IPS DF 6.9 (cell line): ENCODE data around the gene FAT1.

ENCODE experiments used
- DNase-seq: peaks from one replicate; pipeline ENCODE4 v3.0.0-alpha.2; 2013; ENCODE audit warnings: low read depth, low spot score
- H3K27ac ChIP-seq: one replicate; pipeline ENCODE4 v1.5.1; 2013; ENCODE audit warnings: low read length, control low read depth
- H3K27me3 ChIP-seq: 2 replicates; pipeline ENCODE4 v1.6.1; 2013; ENCODE audit warnings: mild to moderate bottlenecking, low read length; ENCODE audit not compliant: control insufficient read depth, insufficient read depth
- H3K36me3 ChIP-seq: 2 replicates; pipeline ENCODE4 v1.6.1; 2013; ENCODE audit warnings: low read length; ENCODE audit not compliant: control insufficient read depth, insufficient read depth
- H3K4me1 ChIP-seq: 2 replicates; pipeline ENCODE4 v1.6.1; 2013; ENCODE audit warnings: low read length; ENCODE audit not compliant: control insufficient read depth, insufficient read depth
- H3K4me3 ChIP-seq: 2 replicates; pipeline ENCODE4 v1.5.1; 2013; ENCODE audit warnings: mild to moderate bottlenecking, low read length
- H3K9me3 ChIP-seq: 2 replicates; pipeline ENCODE4 v1.6.1; 2013; ENCODE audit warnings: low read length, inconsistent platforms; ENCODE audit not compliant: control insufficient read depth, insufficient read depth
- WGBS: extraction: QIAGEN DNeasy Blood & Tissue Kit; methylation state at CpG from one replicate; pipeline ENCODE4 v1.1.7; 2013; ENCODE audit warnings: mixed read lengths, missing lambda C conversion rate; ENCODE audit not compliant: insufficient read length, insufficient coverage; 5-methylcytosine and 5-hydroxymethylcytosine counted together

Gene FAT1

DNA sequence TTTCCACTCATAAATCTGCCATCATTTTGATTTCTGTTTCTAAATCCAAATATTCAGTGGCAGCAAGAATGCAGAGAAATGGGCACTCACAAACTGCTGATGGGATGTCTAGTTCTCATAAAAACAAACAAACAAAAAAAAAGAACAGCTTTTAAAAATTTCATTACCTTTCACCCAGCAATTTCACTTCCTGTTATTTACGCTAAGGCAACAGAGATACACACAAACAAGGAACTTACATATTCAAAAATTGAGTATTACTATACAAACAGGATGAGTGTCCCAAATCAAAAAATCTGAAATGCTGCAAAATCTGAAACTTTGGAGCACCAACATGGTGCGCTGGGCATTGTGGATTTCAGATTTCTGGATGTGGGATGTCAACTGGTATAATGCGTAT lies 36.4 kb downstream of the FAT1 start:
- Histone ChIP-seq H3K4me3 (no peak overlapping the region), H3K9me3 (no peaks in the 10 kb centered on the region), H3K4me1 (peaks cover 2% of the 10 kb centered on the region; the same call in 1 of the 2 replicates), H3K36me3 (no peaks in the 10 kb centered on the region), H3K27ac (no peak overlapping the region), H3K27me3 (no peaks in the 10 kb centered on the region)
- DNase-seq, result no peak
- no CpG with 5 or more reads among the region's 3 CpGs for WGBS

DNA sequence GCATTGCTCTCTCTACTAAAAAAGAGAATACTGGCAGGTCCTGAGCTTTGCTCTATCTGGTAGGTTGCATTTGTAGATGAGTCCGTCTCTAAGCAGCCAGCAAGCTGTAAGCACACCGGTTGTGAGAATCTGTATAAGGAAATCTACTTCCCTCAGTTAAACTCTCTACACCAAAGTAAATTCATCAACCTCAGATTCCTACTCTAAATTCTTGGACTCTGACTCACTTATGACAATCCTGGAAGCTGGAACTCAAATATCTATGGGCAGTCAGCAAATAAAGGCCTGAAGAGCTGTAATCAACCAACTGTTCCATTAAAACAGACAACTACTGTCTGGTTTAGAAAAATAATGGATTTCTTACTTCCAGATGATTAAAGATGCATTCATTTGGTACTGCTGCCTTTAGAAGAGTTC lies 37.9 kb downstream of the FAT1 start:
- H3K27me3 ChIP-seq, result no peaks in the 10 kb centered on the region
- no CpG with 5 or more reads among the region's 2 CpGs for WGBS
- no peak for DNase-seq

GRCh38 chr4:186684889-186685309 lies 38.8 kb downstream of the FAT1 start:
- Histone ChIP-seq H3K36me3 (no peaks in the 10 kb centered on the region), H3K27me3 (no peaks in the 10 kb centered on the region), H3K4me1 (peaks cover 2% of the 10 kb centered on the region; the same call in 1 of the 2 replicates), H3K4me3 (no peak overlapping the region), H3K27ac (no peak overlapping the region), H3K9me3 (no peaks in the 10 kb centered on the region)
- WGBS, result no CpG with 5 or more reads among the region's 5 CpGs
- no peak for DNase-seq

More for the DNA sequence above, 37.9 kb downstream of the FAT1 start:
- Histone ChIP-seq H3K4me3 (no peak overlapping the region), H3K4me1 (peaks cover 2% of the 10 kb centered on the region; the same call in 1 of the 2 replicates), H3K9me3 (no peaks in the 10 kb centered on the region), H3K27ac (no peak overlapping the region), H3K36me3 (no peaks in the 10 kb centered on the region)

GRCh38 chr4:186684220-186684619 lies 39.4 kb downstream of the FAT1 start:
- Histone ChIP-seq H3K4me1 (peaks cover 1% of the 10 kb centered on the region; the same call in 1 of the 2 replicates), H3K27ac (no peak overlapping the region), H3K27me3 (no peaks in the 10 kb centered on the region), H3K4me3 (no peak overlapping the region), H3K9me3 (no peaks in the 10 kb centered on the region), H3K36me3 (no peaks in the 10 kb centered on the region)
- no peak for DNase-seq
- no CpG with 5 or more reads among the region's 12 CpGs for WGBS

DNA sequence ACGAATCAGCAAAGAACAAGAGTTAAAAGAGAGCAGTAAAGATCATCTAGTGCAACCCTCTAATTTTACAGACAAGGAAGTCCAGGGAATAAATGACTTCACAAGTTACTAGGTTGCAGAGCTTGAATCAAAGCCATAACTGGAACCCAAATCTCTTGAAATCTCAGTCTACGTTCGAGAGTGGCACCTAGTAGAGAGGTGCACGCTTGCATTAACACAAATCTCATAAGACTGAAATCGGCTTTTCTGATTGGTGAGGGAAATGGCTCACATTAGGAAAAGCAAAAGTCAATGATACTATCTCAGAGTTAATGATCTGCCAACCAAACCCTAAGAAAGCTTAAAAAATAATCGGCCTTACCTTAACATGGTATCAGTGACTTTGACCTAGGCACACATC lies 43.0 kb downstream of the FAT1 start:
- Histone ChIP-seq H3K27ac (no peak overlapping the region), H3K27me3 (no peaks in the 10 kb centered on the region), H3K4me3 (no peak overlapping the region), H3K36me3 (no peaks in the 10 kb centered on the region), H3K9me3 (no peaks in the 10 kb centered on the region), H3K4me1 (no peaks in the 10 kb centered on the region)
- DNase-seq, result no peak
- no CpG with 5 or more reads among the region's 6 CpGs for WGBS

- no peaks in the 10 kb centered on the region for H3K27me3 ChIP-seq
- no peak for DNase-seq
- no peaks in the 10 kb centered on the region for H3K4me1 ChIP-seq
- H3K4me3 ChIP-seq, result no peak overlapping the region
- no peak overlapping the region for H3K27ac ChIP-seq
- no peaks in the 10 kb centered on the region for H3K36me3 ChIP-seq
- WGBS, result no CpG with 5 or more reads among the region's 1 CpG
- no peaks in the 10 kb centered on the region for H3K9me3 ChIP-seq
These were observed 47.0 kb downstream of the FAT1 start for GRCh38 chr4:186676531-186677161.

DNA sequence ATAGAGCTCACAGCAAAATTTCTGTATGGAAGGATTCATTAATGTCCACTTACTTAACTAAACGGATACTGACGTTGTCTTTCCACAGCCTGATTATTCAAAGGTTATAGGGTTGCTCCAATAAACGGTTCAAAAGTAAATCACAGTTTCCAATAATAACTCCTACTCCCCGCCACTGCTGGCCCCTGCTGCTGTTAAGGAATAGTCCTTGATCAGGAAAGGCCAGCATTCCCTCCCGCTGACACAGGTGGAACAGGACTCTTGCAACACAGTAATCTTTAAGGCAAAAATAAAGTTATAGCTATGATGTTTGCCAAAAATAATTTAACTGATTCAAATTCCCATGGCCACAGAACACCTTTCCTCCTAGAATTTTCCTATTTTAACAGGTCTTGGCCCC lies 53.9 kb downstream of the FAT1 start:
- Histone ChIP-seq H3K27me3 (no peaks in the 10 kb centered on the region), H3K9me3 (no peaks in the 10 kb centered on the region), H3K4me1 (no peaks in the 10 kb centered on the region), H3K27ac (no peak overlapping the region), H3K36me3 (no peaks in the 10 kb centered on the region; the same call in 1 of the 2 replicates), H3K4me3 (no peak overlapping the region)
- DNase-seq, result no peak
- WGBS, result no CpG with 5 or more reads among the region's 5 CpGs

DNA sequence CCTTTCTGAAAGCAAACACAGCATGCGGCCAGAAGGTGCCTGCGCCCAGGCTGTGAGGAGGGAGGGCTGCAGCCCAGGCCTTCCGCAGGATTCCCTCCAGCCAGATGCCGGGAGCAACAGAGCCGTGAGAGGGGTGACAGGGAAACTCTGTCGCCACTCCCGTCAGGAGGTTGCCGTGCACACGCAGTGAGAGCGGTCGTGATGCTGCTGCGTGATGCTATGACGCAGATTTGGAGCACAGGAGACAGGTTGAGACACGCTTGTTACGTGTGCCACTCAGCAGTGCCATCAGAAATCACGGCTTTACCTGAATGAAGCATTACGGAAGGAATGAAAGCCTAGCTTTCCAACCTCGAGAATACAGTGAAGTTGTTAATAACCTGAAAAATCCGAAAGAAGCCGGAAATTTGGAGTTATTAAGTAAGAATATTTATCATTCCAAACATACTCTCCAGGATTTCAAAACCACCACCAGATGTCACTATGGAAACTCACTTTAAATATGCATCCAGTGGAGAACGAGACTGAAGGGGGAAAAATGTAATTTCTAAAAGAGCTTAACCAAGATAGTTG lies 54.4 kb downstream of the FAT1 start:
- Histone ChIP-seq H3K27me3 (no peaks in the 10 kb centered on the region), H3K4me1 (no peaks in the 10 kb centered on the region), H3K9me3 (no peaks in the 10 kb centered on the region), H3K27ac (no peak overlapping the region), H3K36me3 (no peaks in the 10 kb centered on the region; the same call in 1 of the 2 replicates), H3K4me3 (no peak overlapping the region; the same call in 1 of the 2 replicates)
- WGBS, result no CpG with 5 or more reads among the region's 21 CpGs
- no peak for DNase-seq

DNA sequence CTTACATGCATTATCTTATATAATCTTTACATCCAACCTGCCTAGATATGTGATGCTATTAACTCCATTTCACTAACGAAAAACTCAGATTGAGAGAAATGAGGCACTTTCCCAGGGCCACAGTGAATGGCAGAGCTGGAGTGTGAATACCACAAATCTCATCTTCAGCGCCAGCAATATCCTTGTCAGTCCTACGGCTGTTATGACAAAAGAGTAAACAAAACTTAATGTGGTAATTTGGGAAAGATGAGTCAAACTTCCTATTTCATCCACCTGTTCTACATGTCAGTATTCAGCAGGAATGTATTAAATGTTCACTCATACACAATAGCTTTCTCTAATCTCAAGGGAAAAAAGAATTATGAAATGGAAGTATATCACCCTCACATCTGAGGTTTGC lies 56.9 kb downstream of the FAT1 start:
- no peak for DNase-seq
- Histone ChIP-seq H3K4me1 (no peaks in the 10 kb centered on the region), H3K27ac (no peak overlapping the region), H3K36me3 (no peaks in the 10 kb centered on the region; the same call in 1 of the 2 replicates), H3K4me3 (no peak overlapping the region), H3K9me3 (no peaks in the 10 kb centered on the region), H3K27me3 (no peaks in the 10 kb centered on the region)
- WGBS, result no CpG with 5 or more reads among the region's 3 CpGs

GRCh38 chr4:186666252-186666651 lies 57.4 kb downstream of the FAT1 start:
- Histone ChIP-seq H3K27ac (no peak overlapping the region), H3K27me3 (no peaks in the 10 kb centered on the region)
- no CpG with 5 or more reads among the region's 4 CpGs for WGBS

GRCh38 chr4:186660403-186660802 lies 63.3 kb downstream of the FAT1 start:
- H3K27ac ChIP-seq, result no peak overlapping the region
- no peaks in the 10 kb centered on the region for H3K9me3 ChIP-seq
- H3K27me3 ChIP-seq, result no peaks in the 10 kb centered on the region
- H3K36me3 ChIP-seq, result peaks cover 2% of the 10 kb centered on the region; the same call in 1 of the 2 replicates
- DNase-seq, result no peak
- H3K4me3 ChIP-seq, result no peak overlapping the region
- WGBS, result no CpG with 5 or more reads among the region's 4 CpGs
- peaks cover 5% of the 10 kb centered on the region; the same call in 1 of the 2 replicates for H3K4me1 ChIP-seq

More at GRCh38 chr4:186666252-186666651, 57.4 kb downstream of the FAT1 start:
- Histone ChIP-seq H3K36me3 (no peaks in the 10 kb centered on the region; the same call in 1 of the 2 replicates), H3K4me1 (no peaks in the 10 kb centered on the region), H3K4me3 (no peak overlapping the region), H3K9me3 (no peaks in the 10 kb centered on the region)
- DNase-seq, result no peak
